GM12878 (cell line): ENCODE measurements around the gene MYLK4. TPM values are rescaled to one million over a fixed set of nuclear protein-coding genes. Genes with fewer than 3 reads are reported as not detected.
A peak's percentile ranks its signal among the peaks of the same experiment; 100 is the strongest.

Experiments used
- ATAC-seq: fragments of 200-7000 bp; cut with Tn5 transposase; 3 replicates; pipeline ENCODE4 v1.9.1; 2020; ENCODE audit warnings: mild to moderate bottlenecking, moderate library complexity
- BruUV-seq: library from RNA; stranded (reverse); fragments of 400-500 nt; replicated peaks from 2 replicates; lab custom pipeline; 2021; lab: Mats Ljungman, UMichigan
- CTCF ChIA-PET: fragments of 300-600 bp; sonication (Branson Sonifier 250); formaldehyde crosslinking; extraction: SDS; loops from one replicate; lab custom pipeline; 2021; ENCODE audit warnings: inconsistent platforms; lab: Yijun Ruan, JAX
- POLR2A ChIA-PET: fragments of 350-600 bp; formaldehyde crosslinking; extraction: SDS; loops from one replicate; lab custom pipeline; 2021; ENCODE audit warnings: inconsistent platforms; lab: Charles Lee
- RAD21 ChIA-PET: fragments of 300-600 bp; sonication (Branson Sonifier 250); formaldehyde crosslinking; loops from one replicate; lab custom pipeline; 2023; ENCODE audit warnings: antibody characterized with exemption; ENCODE audit not compliant: unreplicated experiment; lab: Charles Lee
- SMC1A ChIA-PET: fragments of 300-600 bp; sonication (Branson Sonifier 250); formaldehyde crosslinking; loops from one replicate; lab custom pipeline; 2023; ENCODE audit not compliant: unreplicated experiment, uncharacterized antibody; lab: Charles Lee
- DNase-seq: peaks from one replicate; pipeline ENCODE4 v3.0.0-alpha.2; 2011; ENCODE audit warnings: low read depth, low spot score
- FAIRE-seq: peaks from 3 replicates; lab custom pipeline; 2011; peaks lifted over from hg19 to GRCh38; lab: Jason Lieb, UNC
- H2AFZ ChIP-seq: 2 replicates; pipeline ENCODE4 v1.6.0; 2011; ENCODE audit warnings: low read depth, low read length, control low read depth; ENCODE audit not compliant: control insufficient read depth
- H3K27ac ChIP-seq: 2 replicates; pipeline ENCODE4 v1.5.1; 2011; ENCODE audit warnings: control low read depth; ENCODE audit not compliant: control insufficient read depth, insufficient read depth
- H3K27me3 ChIP-seq, 2 experiments: replicated peaks in 1 of 2; 2 replicates each; pipeline versions ENCODE4 v1.6.0 to v1.6.1; 2011; ENCODE audit warnings: low read length in 1 of 2; ENCODE audit not compliant: control insufficient read depth in 2 of 2, insufficient read depth in 2 of 2
- H3K36me3 ChIP-seq, 2 experiments: 2 replicates each; pipeline ENCODE4 v1.5.1; 2011; ENCODE audit warnings: low read length in 1 of 2; ENCODE audit not compliant: control insufficient read depth in 2 of 2, insufficient read depth in 2 of 2
- H3K4me1 ChIP-seq: 2 replicates; pipeline ENCODE4 v1.6.1; 2011; ENCODE audit warnings: mild to moderate bottlenecking, low read length, moderate library complexity, mixed read lengths; ENCODE audit not compliant: control insufficient read depth, insufficient read depth
- H3K4me2 ChIP-seq: 2 replicates; pipeline ENCODE4 v1.6.0; 2011; ENCODE audit warnings: control low read depth; ENCODE audit not compliant: control insufficient read depth, insufficient read depth
- H3K4me3 ChIP-seq: fragments of 200-600 bp; sonication (generic); 2 replicates; pipeline ENCODE4 v1.5.1; 2016
- H3K79me2 ChIP-seq: 2 replicates; pipeline ENCODE4 v1.6.0; 2011; ENCODE audit warnings: low read length; ENCODE audit not compliant: control insufficient read depth, insufficient read depth
- H3K9ac ChIP-seq: 2 replicates; pipeline ENCODE4 v1.8.0; 2011; ENCODE audit warnings: low read length, control low read depth, mixed read lengths; ENCODE audit not compliant: control insufficient read depth, insufficient read depth
- H3K9me3 ChIP-seq: replicated peaks from 3 replicates; pipeline ENCODE4 v1.5.1; 2011; ENCODE audit warnings: mild to moderate bottlenecking, low read length; ENCODE audit not compliant: control insufficient read depth, insufficient read depth
- H4K20me1 ChIP-seq: 2 replicates; pipeline ENCODE4 v1.6.0; 2011; ENCODE audit not compliant: control insufficient read depth, insufficient read depth
- CTCF ChIP-seq, 3 experiments: IDR thresholded peaks in 2 of 3; conservative IDR thresholded peaks in 1 of 3; 2 replicates each; pipeline ENCODE4 v1.5.1; 2011; ENCODE audit warnings: low read depth in 3 of 3, low read length in 3 of 3, mild to moderate bottlenecking in 3 of 3, control low read depth in 2 of 3, moderate library complexity in 2 of 3, inconsistent platforms in 1 of 3, mixed read lengths in 1 of 3; ENCODE audit not compliant: control insufficient read depth in 2 of 3, insufficient read depth in 1 of 3; ENCODE audit errors: extremely low read depth in 1 of 3
- EED ChIP-seq: sonication (generic); IDR thresholded peaks from 2 replicates; pipeline ENCODE4 v1.6.1; 2016; ENCODE audit warnings: antibody characterized with exemption, low read depth
- IKZF1 ChIP-seq: fragments of 450-650 bp; conservative IDR thresholded peaks from 2 replicates; pipeline ENCODE4 v1.6.1; 2017; ENCODE audit warnings: antibody characterized with exemption, mild to moderate bottlenecking
- MTA3 ChIP-seq: IDR thresholded peaks from 2 replicates; pipeline ENCODE4 v1.6.1; 2012; ENCODE audit warnings: low read length, inconsistent platforms, borderline replicate concordance
- NBN ChIP-seq: fragments of 450-650 bp; IDR thresholded peaks from 2 replicates; pipeline ENCODE4 v1.6.1; 2016
- PKNOX1 ChIP-seq: fragments of 450-650 bp; IDR thresholded peaks from 2 replicates; pipeline ENCODE4 v1.6.1; 2016; ENCODE audit warnings: mild to moderate bottlenecking
- RAD21 ChIP-seq: IDR thresholded peaks from 2 replicates; pipeline ENCODE4 v1.6.1; 2011; ENCODE audit warnings: mild to moderate bottlenecking, low read depth, low read length, moderate library complexity; ENCODE audit not compliant: insufficient read depth
- RFX5 ChIP-seq: IDR thresholded peaks from 2 replicates; pipeline ENCODE4 v1.6.1; 2011; ENCODE audit warnings: low read depth, low read length, improper control_type of control experiment
- SMC3 ChIP-seq: IDR thresholded peaks from 2 replicates; pipeline ENCODE4 v1.6.1; 2011; ENCODE audit warnings: low read length, improper control_type of control experiment, borderline replicate concordance
- SUPT20H ChIP-seq: IDR thresholded peaks from 2 replicates; pipeline ENCODE4 v1.6.1; 2011; ENCODE audit warnings: low read depth, mild to moderate bottlenecking, low read length, moderate library complexity, borderline replicate concordance; ENCODE audit not compliant: control insufficient read depth
- TCF7 ChIP-seq: IDR thresholded peaks from 2 replicates; pipeline ENCODE4 v1.6.1; 2014; ENCODE audit warnings: antibody characterized with exemption, borderline replicate concordance
- WGBS: methylation state at CpG from one replicate; pipeline ENCODE4 v1.1.6; 2016; ENCODE audit warnings: low lambda C conversion rate; ENCODE audit not compliant: insufficient replicate concordance, insufficient coverage; ENCODE audit errors: missing lambda C conversion rate; 5-methylcytosine and 5-hydroxymethylcytosine counted together
- in situ Hi-C: fragments of 300-500 bp; cut with MboI; formaldehyde crosslinking; loops from 9 replicates; pipeline ENCODE4 v1.14.3; 2018; ENCODE audit warnings: mixed read lengths
- intact Hi-C: fragments of 100-400 bp; cut with micrococcal nuclease; formaldehyde crosslinking; loops from one replicate; pipeline ENCODE4 v1.14.2; 2022; ENCODE audit not compliant: unreplicated experiment
- polyA plus RNA-seq, 11 experiments: library from polyadenylated mRNA; depleted of rRNA in 4 of 11; unstranded in 6 of 11; stranded (reverse) in 5 of 11; fragments of >200 nt; fragmentation: Nextera tagmentation in 4 of 11; fragmentation: Illumina TruSeq in 1 of 11; extraction: Ambion mirVana in 4 of 11; extraction: Trizol in 1 of 11; gene quantifications; 1 replicate in 1 of 11; 2 replicates in 10 of 11; pipeline versions ENCODE4 v1.2.1 to v1.2.3, GENCODE V29; 2011 to 2016; ENCODE audit warnings: inconsistent platforms in 2 of 11, missing spikeins in 2 of 11, low read depth in 1 of 11
- total RNA-seq, 4 experiments: library from RNA; depleted of rRNA in 3 of 4; stranded (reverse); fragments of >200 nt in 3 of 4; fragmentation: Illumina TruSeq in 1 of 4; extraction: Trizol in 1 of 4; gene quantifications; 2 replicates each; pipeline versions ENCODE4 v1.2.1 to v1.2.3, GENCODE V29; 2013 to 2021
- TF ChIP-seq, protein P1 (sequence below): IDR thresholded peaks from 2 replicates; pipeline ENCODE4 v1.6.1; 2012; ENCODE audit warnings: mild to moderate bottlenecking, low read depth, low read length

The MYLK4 gene
- total and polyA plus RNA-seq, 10 of the 15 experiments (the other 5 are each of a cell fraction or from before 2014, with no cell fraction given), result under 0.01 to 0.09 (median 0.05) TPM; not detected in 1

- ChIA-PET CTCF (interaction anchor here (0.7 to 3.0 kb wide), 43 partner anchors 8 to 267 kb away, joined by 3 to 80 read pairs (median 5); partner anchors contain the start of genes NQO2 and SERPINB1), SMC1A (interaction anchor here (0.7 to 4.6 kb wide), 36 partner anchors 8 to 266 kb away, joined by 3 to 44 read pairs (median 4); partner anchors contain the start of genes MYLK4 and SERPINB1), RAD21 (interaction anchor here (0.6 to 4.3 kb wide), 34 partner anchors 9 to 285 kb away, joined by 3 to 74 read pairs (median 4); partner anchors contain the start of genes RIPK1 and SERPINB1), POLR2A (interaction anchor here (0.6 to 1.5 kb wide), 5 partner anchors 51 to 257 kb away, joined by 3 to 6 read pairs (median 4); partner anchors contain the start of gene SERPINB1)
- FAIRE-seq (peak; percentile 71), DNase-seq (peak; percentile 13), ATAC-seq (peak; percentile 97)
- Histone ChIP-seq H3K27me3 (no peaks in the 10 kb centered on the region), H3K9me3 (no peaks in the 10 kb centered on the region), H3K4me1 (peaks cover 7% of the 10 kb centered on the region), H3K4me3 (no peak overlapping the region), H3K79me2 (no peaks in the 10 kb centered on the region), H3K27ac (no peak overlapping the region), H3K9ac (no peak overlapping the region), H4K20me1 (no peaks in the 10 kb centered on the region; the same call in 1 of the 2 replicates), H3K4me2 (no peak overlapping the region), H2AFZ (no peak overlapping the region), H3K36me3 (peaks cover 0 to 2% of the 10 kb centered on the region in 2 experiments; a peak in 2 of 4 replicates)
- intact Hi-C loops (loop anchor here (1.0 to 5.0 kb wide), 6 partner anchors 55 to 261 kb away; no protein-coding TSS in a partner anchor), in situ Hi-C loops (no loop called here)
- WGBS, result 69% methylated on average over 11 of the region's 11 CpGs
- TF ChIP-seq RFX5, result no peak
- 0 out of 2 replicates have a peak, but pooled peaks have one; percentile 26 for TF ChIP-seq NBN
- TF ChIP-seq, protein P1, sequence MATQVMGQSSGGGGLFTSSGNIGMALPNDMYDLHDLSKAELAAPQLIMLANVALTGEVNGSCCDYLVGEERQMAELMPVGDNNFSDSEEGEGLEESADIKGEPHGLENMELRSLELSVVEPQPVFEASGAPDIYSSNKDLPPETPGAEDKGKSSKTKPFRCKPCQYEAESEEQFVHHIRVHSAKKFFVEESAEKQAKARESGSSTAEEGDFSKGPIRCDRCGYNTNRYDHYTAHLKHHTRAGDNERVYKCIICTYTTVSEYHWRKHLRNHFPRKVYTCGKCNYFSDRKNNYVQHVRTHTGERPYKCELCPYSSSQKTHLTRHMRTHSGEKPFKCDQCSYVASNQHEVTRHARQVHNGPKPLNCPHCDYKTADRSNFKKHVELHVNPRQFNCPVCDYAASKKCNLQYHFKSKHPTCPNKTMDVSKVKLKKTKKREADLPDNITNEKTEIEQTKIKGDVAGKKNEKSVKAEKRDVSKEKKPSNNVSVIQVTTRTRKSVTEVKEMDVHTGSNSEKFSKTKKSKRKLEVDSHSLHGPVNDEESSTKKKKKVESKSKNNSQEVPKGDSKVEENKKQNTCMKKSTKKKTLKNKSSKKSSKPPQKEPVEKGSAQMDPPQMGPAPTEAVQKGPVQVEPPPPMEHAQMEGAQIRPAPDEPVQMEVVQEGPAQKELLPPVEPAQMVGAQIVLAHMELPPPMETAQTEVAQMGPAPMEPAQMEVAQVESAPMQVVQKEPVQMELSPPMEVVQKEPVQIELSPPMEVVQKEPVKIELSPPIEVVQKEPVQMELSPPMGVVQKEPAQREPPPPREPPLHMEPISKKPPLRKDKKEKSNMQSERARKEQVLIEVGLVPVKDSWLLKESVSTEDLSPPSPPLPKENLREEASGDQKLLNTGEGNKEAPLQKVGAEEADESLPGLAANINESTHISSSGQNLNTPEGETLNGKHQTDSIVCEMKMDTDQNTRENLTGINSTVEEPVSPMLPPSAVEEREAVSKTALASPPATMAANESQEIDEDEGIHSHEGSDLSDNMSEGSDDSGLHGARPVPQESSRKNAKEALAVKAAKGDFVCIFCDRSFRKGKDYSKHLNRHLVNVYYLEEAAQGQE, result no peak
- TF ChIP-seq TCF7, result no peak
- no peak for TF ChIP-seq IKZF1
- TF ChIP-seq EED, result no peak
- TF ChIP-seq PKNOX1, result peak; percentile 69
- no peak for TF ChIP-seq SUPT20H
- no peak for TF ChIP-seq MTA3
- TF ChIP-seq CTCF (IDR thresholded peaks at IDR 0.05 in 2 of 3, conservative IDR thresholded peaks at IDR 0.05 in 1 of 3; ENCODE audit: control insufficient read depth in 2 of 3, extremely low read depth in 1 of 3, insufficient read depth in 1 of 3, low read depth in 3 of 3, low read length in 3 of 3), result peak; percentile 64 to 81 (median 67)
- peak; percentile 73 for TF ChIP-seq RAD21
- peak; percentile 73 for TF ChIP-seq SMC3
- no TSS peak for BruUV-seq
These were observed 40.1 kb upstream of the MYLK4 start for GRCh38 chr6:2790588-2791449.
